Cardiac ventricle fibroblast (primary cell): ENCODE data around the gene ZNF492. TPM values are rescaled to one million over a fixed set of nuclear protein-coding genes. Genes with fewer than 3 reads are reported as not detected.

ENCODE experiments used
- total RNA-seq: library from RNA; depleted of rRNA; stranded (reverse); fragments of >200 nt; gene quantifications from 2 replicates; pipeline ENCODE4 v1.2.3, GENCODE V29; 2015

The ZNF492 gene
- total RNA-seq: 0.29 TPM in 1 of 2 replicates, not detected in the other

DNA sequence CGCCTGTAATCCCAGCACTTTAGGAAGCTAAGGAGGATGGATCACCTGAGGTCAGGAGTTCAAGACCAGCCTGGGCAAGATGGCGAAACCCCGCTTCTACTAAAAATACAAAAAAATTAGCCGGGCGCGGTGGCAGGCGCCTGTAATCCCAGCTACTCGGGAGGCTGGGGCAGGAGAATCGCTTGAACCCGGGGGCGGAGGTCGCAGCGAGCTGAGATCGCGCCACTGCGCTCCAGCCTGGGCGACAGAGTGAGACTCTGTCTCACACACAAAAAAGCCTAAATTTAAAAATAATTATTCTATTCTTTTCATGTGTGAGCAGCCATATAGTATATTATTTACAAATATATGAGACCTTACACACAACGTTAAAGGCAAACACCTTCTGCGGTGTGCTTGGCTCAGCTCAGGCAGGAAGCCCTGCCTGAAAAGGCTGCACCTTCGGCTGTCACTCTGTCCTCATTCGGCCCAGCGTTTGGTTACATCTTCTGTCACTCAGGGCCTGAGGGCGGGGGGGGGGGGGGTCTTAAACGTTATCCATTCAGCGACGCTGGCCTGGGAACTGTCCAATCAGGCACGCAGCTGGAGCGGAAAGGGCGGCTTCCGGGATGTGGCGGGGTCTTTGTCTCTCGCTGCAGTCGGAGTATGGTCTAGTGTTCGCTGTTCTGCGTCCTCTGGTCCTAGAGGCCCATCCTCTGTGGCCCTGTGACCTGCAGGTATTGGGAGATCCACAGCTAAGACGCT, at the start of gene ZNF492:
Gene ZNF492, plus strand, starts transcription at position 619 of the 744 bp plus-strand sequence. CDS start 19,076 bp downstream, outside the sequence.

Other genes starting within 250 kb of the ZNF492 start
- not detected in 2 replicates for gene ZNF98, start 212.0 kb upstream of the ZNF492 start, total RNA-seq
- gene ZNF99, start 149.8 kb downstream of the ZNF492 start, total RNA-seq: not detected in 2 replicates
- not detected in 2 replicates for gene ZNF723, start 198.0 kb downstream of the ZNF492 start, total RNA-seq